Measurements from ENCODE around the gene MPRIP.
A peak's percentile ranks its signal among the peaks of the same experiment; 100 is the strongest.

Gene MPRIP

DNA sequence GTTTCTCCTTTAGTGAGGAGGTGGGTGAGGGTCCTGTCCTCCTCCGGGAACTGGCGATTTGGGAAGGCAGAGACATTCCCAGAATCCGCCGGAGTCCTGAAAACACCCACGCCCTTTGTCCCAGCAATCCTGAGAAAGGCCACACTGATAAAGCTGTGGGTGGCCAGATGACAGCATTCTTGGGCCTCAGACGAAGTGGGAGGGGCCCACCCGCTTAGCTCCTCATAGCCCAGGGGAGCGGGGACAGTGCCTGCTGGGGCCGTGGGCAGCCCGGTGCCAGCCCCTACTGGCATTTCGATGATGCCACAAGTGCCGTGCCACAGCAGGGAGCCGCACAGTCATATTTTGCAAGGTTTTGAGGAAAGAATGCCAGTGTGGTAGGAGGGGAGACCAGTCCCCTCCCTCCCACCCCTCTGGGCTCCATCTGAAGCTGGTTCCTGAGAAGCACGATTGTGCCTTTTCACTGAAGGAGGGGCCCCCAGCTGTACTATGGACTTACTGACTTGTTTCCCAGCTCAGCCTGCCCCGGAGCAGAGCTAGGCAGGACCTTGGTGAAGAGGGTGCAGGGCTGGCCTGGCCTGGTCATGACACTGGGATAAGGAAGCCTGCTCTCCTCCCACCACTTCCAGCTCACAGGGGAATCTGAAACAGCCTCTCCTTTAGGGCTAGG, 20.9 kb upstream of the MPRIP start:
- no peaks in the 10 kb centered on the region for H3K36me3 Mint-ChIP-seq (ENCODE audit: low read depth)
- TF ChIP-seq, protein P1, sequence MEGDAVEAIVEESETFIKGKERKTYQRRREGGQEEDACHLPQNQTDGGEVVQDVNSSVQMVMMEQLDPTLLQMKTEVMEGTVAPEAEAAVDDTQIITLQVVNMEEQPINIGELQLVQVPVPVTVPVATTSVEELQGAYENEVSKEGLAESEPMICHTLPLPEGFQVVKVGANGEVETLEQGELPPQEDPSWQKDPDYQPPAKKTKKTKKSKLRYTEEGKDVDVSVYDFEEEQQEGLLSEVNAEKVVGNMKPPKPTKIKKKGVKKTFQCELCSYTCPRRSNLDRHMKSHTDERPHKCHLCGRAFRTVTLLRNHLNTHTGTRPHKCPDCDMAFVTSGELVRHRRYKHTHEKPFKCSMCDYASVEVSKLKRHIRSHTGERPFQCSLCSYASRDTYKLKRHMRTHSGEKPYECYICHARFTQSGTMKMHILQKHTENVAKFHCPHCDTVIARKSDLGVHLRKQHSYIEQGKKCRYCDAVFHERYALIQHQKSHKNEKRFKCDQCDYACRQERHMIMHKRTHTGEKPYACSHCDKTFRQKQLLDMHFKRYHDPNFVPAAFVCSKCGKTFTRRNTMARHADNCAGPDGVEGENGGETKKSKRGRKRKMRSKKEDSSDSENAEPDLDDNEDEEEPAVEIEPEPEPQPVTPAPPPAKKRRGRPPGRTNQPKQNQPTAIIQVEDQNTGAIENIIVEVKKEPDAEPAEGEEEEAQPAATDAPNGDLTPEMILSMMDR (IDR thresholded peaks at IDR 0.05), result no peak
- DNase-seq, result no peak
- peaks cover 8% of the 10 kb centered on the region for H3K27me3 Mint-ChIP-seq (ENCODE audit: low read depth, poor library complexity)
- peaks cover 26% of the 10 kb centered on the region for H3K4me1 Mint-ChIP-seq
- no peak overlapping the region for H3K27ac Mint-ChIP-seq
- H3K9me3 Mint-ChIP-seq, result no peaks in the 10 kb centered on the region
- no peak overlapping the region for H3K4me3 Mint-ChIP-seq

- peaks cover 8% of the 10 kb centered on the region for H3K27me3 Mint-ChIP-seq (ENCODE audit: low read depth, poor library complexity)
- DNase-seq, result no peak
- no peaks in the 10 kb centered on the region for H3K36me3 Mint-ChIP-seq (ENCODE audit: low read depth)
- no peak overlapping the region for H3K4me3 Mint-ChIP-seq
- TF ChIP-seq, protein P1 (IDR thresholded peaks at IDR 0.05), result no peak
- no peak overlapping the region for H3K27ac Mint-ChIP-seq
- H3K9me3 Mint-ChIP-seq, result no peaks in the 10 kb centered on the region
- H3K4me1 Mint-ChIP-seq, result peaks cover 26% of the 10 kb centered on the region
Measured at GRCh38 chr17:17022011-17022410, 20.2 kb upstream of the MPRIP start.

- Mint-ChIP-seq H3K36me3 (ENCODE audit: low read depth) (no peaks in the 10 kb centered on the region), H3K27me3 (ENCODE audit: low read depth, poor library complexity) (peaks cover 8% of the 10 kb centered on the region), H3K9me3 (no peaks in the 10 kb centered on the region), H3K4me3 (no peak overlapping the region), H3K27ac (no peak overlapping the region), H3K4me1 (peaks cover 26% of the 10 kb centered on the region)
- TF ChIP-seq, protein P1 (IDR thresholded peaks at IDR 0.05), result no peak
- DNase-seq, result no peak
Measured at GRCh38 chr17:17022456-17022855, 19.8 kb upstream of the MPRIP start.

DNA sequence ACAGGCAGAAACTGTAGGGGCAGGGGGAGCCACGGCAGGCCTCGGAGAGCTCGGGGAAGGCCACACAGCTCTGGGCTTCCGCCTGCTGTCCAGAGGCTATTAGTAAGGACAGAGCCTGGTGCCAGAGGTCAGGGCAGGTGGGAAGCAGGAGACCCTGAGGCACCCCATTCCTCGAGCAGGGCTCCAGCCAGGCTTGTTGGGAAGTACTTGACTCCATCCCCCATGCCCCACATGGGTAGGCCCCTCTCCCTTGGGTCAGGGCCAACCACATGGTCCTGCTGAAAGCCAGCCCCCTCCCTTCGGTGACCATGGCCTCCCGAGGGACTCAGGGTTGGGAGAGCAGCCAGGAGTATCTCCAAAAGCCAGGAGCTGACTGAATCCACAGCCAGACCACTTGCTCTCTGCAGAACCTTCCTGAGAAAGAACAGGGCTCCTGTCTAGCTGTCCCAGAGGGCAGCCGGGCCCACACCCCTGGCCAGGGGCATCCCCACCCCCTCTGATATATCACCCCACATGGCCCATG, 17.4 kb upstream of the MPRIP start:
- peaks cover 37% of the 10 kb centered on the region for H3K4me1 Mint-ChIP-seq
- TF ChIP-seq, protein P1 (IDR thresholded peaks at IDR 0.05), result no peak
- no peaks in the 10 kb centered on the region for H3K36me3 Mint-ChIP-seq (ENCODE audit: low read depth)
- DNase-seq, result no peak
- no peaks in the 10 kb centered on the region for H3K9me3 Mint-ChIP-seq
- no peak overlapping the region for H3K27ac Mint-ChIP-seq
- H3K27me3 Mint-ChIP-seq (ENCODE audit: low read depth, poor library complexity), result peaks cover 8% of the 10 kb centered on the region
- no peak overlapping the region for H3K4me3 Mint-ChIP-seq

DNA sequence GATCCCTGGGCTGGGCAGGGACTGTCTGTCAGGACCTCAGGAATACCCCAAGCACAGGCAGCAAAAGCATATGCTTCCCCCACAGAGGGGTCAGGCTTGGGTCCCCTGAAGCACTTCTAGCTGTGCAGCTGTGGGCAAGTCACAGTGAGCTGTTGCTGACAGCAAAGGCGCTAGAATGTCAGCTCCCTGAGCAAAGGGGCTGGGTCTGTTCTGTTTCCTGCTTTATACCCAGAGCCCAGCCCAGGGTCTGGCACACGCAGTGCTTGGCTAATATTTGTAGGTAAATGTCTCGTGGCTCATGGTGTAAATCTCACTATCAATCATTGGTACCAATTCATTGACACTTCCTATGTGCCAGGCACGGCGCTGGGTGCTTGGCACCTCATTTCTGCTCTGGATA, 16.6 kb upstream of the MPRIP start:
- H3K4me3 Mint-ChIP-seq, result no peak overlapping the region
- no peaks in the 10 kb centered on the region for H3K36me3 Mint-ChIP-seq (ENCODE audit: low read depth)
- no peak for DNase-seq
- peaks cover 8% of the 10 kb centered on the region for H3K27me3 Mint-ChIP-seq (ENCODE audit: low read depth, poor library complexity)
- H3K4me1 Mint-ChIP-seq, result peaks cover 40% of the 10 kb centered on the region
- H3K27ac Mint-ChIP-seq, result peak overlapping the region; percentile 62
- TF ChIP-seq, protein P1 (IDR thresholded peaks at IDR 0.05), result no peak
- H3K9me3 Mint-ChIP-seq, result no peaks in the 10 kb centered on the region

DNA sequence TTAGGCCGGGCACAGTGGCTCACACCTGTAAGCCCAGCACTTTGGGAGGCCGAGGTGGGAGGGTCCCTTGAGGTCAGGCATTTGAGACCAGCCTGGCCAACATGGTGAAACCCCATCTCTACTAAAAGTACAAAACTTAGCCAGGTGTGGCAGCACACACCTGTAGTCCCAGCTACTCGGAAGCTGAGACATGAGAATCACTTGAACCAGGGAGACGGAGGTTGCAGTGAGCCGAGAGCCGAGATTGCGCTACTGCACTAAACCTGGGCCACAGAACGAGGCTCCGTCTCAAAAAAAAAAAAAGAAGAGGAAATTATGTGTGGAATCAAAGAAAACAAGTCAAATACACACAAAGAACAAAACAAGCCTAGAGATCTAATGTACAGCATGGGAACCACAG, 16.1 kb upstream of the MPRIP start:
- H3K27ac Mint-ChIP-seq, result no peak overlapping the region
- DNase-seq, result no peak
- no peak overlapping the region for H3K4me3 Mint-ChIP-seq
- H3K4me1 Mint-ChIP-seq, result peaks cover 45% of the 10 kb centered on the region
- no peaks in the 10 kb centered on the region for H3K9me3 Mint-ChIP-seq
- no peaks in the 10 kb centered on the region for H3K36me3 Mint-ChIP-seq (ENCODE audit: low read depth)
- peaks cover 8% of the 10 kb centered on the region for H3K27me3 Mint-ChIP-seq (ENCODE audit: low read depth, poor library complexity)
- TF ChIP-seq, protein P1 (IDR thresholded peaks at IDR 0.05), result no peak
